GM21786 (cell line): Measurements from ENCODE around the gene DDIT4.
"Not testable (repeated sequence)": the region's sequence is repeated elsewhere in the genome, so short reads cannot be mapped to it uniquely, and the experiment has no call there.

ENCODE experiments used
- ATAC-seq: cut with Tn5 transposase; IDR thresholded peaks from one replicate; pipeline ENCODE4 v1.9.1; 2021; ENCODE audit not compliant: unreplicated experiment

DDIT4 gene

DNA sequence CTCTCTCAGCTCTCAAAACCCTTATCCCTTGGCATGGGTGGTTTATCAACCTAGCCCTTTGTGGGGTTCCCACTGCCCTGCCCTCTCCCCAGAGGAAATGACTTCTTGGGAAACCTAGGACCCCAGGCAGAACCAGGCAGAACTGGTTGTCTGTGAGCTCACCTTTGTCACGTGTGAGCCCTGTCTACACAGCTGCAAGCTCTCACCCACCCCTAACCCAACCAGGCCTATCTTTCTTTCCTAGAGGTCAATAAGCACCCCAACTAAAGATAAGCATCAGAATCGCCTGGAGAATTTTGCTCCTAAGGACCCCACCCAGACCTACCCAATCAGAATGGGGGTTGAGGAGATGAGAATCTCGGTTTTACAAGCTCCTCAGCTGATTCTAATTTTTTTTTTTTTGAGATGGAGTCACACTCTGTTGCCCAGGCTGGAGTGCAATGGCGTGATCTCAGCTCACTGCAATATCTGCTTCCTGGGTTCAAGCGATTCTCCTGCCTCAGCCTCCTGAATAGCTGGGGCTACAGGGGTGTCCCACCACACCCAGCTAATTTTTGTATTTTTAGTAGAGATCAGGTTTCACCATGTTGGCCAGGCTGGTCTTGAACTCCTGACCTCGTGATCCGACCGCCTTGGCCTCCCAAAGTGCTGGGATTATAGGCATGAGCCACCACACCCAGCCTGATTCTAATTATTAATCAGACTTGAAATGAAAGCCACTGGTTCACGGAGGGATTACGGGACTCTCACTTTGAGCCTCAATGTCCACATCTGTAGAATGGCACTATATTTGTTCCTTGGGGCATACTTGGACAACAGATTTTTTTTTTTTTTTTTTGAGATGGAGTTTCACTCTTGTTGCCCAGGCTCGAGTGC lies 7.5 kb upstream of the DDIT4 start:
- no peak for ATAC-seq

DNA sequence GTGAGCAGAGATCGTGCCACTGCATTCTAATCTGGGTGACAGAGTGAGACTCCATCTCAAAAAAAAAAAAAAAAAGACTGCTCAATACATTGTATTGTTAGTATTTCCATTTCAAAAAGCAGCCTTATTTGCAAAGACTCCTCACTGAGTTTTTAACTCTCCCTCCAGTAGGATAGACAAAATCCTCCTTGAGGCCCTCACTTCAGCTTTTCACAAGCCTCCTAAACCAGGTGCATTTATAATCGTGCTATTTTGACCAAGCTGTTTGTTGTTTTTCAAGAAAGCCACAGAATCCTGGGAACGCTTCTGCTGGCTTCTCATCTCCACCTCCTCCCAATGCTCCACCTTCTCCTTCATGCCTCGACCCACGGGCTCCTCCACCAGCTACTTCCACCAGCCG lies 6.3 kb upstream of the DDIT4 start:
- no peak for ATAC-seq

DNA sequence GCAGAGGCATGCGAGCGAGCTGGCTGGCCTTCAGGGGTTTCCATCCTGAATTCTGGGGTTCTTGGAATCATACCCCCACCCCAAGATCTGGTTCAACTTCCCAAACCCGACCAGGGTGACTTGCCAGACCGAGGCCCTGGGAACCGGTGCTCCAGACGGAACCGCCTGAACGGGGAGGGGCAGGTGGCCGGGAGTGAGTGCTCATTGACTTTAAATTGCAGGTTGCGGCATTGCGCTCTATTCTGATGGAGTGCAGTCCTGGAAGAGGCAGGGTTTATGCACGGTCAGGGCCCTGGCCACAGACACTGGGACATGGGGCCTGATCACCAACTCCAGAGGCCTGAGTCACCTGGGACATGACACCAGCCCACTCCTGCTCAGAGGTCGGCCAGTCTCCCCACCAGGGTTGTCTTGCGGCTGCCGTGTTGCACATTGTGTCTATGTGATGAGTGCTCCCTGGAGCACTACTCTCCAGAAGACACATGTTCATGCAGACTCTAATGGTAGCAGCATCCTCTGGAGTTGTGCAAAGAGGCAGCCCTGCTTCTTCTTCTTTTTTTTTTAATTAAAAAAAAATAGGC lies 5.8 kb upstream of the DDIT4 start:
- ATAC-seq = no peak

DNA sequence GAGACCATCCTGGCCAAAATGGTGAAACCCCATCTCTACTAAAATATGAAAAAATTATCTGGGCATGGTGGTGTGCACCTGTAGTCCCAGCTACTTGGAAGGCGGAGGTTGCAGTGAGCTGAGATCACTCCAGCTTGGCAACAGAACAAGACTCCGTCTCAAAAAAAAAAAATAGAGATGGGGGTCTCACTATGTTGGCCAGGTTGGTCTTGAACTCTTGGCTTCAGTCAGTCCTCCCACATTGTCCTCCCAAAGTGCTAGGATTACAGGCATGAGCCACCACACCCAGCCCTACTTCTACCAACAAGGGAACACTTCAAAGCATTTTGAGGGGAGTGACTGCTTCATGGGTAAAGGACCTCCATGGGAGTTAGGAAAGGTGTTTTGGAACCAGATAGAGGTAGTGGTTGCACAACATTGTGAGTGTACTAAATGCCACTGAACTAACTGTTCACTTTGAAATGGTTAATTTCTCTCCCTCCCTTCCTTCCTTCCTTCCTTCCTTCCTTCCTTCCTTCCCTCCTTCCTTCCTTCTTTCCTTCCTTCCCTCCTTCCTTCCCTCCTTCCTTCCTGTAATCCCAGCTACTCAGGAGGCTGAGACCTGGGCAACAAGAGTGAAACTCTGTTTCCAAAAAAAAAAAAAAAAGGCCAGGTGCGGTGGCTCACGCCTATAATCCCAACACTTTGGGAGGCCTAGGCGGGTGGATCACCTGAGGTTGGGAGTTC lies 5.1 kb upstream of the DDIT4 start:
- not testable (repeated sequence) for ATAC-seq

DNA sequence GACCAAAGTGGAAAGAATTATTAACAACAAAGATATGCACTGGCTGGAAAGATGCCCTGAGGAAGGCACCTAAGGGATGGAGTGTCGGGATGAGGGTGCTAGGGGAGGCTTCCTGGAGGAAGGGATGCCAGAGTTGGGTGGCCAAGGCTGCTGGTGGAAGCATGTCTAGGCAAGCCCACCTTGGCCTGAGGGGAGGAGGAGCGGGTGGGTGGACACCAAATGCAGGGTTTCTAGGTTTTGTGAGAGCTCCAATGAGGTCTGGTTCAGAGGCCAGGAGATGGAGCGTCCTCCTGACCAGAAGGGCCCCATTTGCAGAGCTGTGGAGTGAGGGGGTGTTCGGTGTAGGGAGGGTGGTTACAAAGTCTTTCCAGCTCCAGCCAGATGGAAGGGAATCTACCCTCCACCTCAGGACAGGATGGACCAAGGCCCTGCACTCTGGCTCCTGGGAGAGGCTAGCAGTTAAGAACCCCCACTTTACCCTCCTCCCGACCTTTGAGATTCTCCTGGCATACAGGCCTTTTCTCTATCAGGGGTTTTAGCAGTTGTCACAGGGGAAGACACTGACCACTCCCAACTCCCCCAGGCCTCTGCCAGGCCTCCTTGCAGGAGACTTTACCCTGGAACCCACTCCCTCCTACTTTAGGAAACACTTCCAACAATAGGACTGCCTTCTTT lies 3.0 kb upstream of the DDIT4 start:
- ATAC-seq = no peak

DNA sequence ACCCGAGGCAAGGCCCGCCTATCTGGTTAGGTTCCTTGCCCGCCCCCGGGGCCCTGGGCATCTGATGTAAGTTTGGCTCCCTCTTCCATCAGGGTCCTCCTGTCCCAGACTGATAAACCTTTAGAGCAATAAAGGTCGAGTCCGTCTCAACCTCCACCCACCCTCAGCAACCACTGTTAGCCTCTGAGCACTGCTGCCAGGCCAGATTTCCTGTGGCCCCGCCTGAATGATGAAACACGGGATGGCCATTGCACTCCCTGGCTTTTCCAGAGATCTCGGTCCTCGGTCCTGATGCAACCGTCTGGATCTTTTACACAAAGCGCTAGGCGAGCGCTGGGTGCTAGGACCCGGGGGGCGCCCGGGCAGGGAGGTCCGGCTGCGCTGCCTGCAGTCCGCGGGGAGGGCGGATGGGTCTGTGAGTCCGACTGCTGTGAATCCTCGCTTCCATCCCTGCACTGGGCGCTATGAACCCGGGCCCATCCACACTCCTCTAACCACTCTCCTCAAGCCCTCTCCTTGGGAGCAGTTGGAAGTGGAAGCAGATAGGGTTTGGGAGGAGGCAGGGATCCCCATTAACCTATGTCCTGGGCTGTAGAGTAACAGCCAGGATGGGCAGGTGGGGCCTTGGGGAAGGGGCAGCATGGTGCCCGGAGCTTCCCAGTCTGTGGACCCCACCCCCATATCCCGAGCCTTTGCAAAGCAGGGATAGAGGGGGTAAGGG lies 875 bp upstream of the DDIT4 start:
- ATAC-seq = peak; percentile 21

DNA sequence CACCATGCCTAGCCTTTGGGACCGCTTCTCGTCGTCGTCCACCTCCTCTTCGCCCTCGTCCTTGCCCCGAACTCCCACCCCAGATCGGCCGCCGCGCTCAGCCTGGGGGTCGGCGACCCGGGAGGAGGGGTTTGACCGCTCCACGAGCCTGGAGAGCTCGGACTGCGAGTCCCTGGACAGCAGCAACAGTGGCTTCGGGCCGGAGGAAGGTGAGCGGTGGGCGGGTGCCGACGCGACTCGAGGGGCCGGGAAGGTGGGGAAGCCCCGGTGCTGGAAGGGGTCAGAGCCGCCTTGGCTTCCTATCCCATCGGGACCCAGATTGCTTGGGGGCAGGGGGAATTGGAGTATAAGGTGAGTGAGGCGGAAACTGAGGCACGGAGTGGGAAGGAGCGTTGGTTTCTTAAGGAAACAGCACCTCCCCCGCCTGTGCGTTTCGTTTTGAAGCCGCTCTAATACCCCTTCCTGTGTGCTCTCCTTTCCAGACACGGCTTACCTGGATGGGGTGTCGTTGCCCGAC lies 547 bp downstream of the DDIT4 start:
- no peak for ATAC-seq

DNA sequence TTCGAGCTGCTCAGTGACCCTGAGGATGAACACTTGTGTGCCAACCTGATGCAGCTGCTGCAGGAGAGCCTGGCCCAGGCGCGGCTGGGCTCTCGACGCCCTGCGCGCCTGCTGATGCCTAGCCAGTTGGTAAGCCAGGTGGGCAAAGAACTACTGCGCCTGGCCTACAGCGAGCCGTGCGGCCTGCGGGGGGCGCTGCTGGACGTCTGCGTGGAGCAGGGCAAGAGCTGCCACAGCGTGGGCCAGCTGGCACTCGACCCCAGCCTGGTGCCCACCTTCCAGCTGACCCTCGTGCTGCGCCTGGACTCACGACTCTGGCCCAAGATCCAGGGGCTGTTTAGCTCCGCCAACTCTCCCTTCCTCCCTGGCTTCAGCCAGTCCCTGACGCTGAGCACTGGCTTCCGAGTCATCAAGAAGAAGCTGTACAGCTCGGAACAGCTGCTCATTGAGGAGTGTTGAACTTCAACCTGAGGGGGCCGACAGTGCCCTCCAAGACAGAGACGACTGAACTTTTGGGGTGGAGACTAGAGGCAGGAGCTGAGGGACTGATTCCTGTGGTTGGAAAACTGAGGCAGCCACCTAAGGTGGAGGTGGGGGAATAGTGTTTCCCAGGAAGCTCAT lies 1.1 kb downstream of the DDIT4 start:
- no peak for ATAC-seq

DNA sequence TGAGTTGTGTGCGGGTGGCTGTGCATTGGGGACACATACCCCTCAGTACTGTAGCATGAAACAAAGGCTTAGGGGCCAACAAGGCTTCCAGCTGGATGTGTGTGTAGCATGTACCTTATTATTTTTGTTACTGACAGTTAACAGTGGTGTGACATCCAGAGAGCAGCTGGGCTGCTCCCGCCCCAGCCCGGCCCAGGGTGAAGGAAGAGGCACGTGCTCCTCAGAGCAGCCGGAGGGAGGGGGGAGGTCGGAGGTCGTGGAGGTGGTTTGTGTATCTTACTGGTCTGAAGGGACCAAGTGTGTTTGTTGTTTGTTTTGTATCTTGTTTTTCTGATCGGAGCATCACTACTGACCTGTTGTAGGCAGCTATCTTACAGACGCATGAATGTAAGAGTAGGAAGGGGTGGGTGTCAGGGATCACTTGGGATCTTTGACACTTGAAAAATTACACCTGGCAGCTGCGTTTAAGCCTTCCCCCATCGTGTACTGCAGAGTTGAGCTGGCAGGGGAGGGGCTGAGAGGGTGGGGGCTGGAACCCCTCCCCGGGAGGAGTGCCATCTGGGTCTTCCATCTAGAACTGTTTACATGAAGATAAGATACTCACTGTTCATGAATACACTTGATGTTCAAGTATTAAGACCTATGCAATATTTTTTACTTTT lies 1.8 kb downstream of the DDIT4 start:
- no peak for ATAC-seq

DNA sequence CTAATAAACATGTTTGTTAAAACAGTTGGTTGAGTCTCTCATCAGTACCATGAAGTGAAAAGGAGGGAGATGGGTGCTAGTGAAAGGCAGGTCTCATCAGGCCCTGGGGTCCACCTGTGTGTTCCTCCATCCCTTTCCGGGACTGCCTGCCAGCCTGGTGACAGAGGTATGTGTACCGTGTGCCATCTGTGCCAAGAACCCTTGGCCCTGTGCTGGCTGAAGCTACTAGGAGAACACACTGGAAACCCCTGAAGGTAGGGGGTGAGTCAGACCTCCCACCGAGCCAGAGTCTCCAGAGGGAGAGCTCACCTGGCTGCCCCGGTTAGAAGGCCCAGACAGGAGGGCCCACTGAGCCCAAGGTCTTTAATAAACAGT lies 2.3 kb downstream of the DDIT4 start:
- no peak for ATAC-seq

DNA sequence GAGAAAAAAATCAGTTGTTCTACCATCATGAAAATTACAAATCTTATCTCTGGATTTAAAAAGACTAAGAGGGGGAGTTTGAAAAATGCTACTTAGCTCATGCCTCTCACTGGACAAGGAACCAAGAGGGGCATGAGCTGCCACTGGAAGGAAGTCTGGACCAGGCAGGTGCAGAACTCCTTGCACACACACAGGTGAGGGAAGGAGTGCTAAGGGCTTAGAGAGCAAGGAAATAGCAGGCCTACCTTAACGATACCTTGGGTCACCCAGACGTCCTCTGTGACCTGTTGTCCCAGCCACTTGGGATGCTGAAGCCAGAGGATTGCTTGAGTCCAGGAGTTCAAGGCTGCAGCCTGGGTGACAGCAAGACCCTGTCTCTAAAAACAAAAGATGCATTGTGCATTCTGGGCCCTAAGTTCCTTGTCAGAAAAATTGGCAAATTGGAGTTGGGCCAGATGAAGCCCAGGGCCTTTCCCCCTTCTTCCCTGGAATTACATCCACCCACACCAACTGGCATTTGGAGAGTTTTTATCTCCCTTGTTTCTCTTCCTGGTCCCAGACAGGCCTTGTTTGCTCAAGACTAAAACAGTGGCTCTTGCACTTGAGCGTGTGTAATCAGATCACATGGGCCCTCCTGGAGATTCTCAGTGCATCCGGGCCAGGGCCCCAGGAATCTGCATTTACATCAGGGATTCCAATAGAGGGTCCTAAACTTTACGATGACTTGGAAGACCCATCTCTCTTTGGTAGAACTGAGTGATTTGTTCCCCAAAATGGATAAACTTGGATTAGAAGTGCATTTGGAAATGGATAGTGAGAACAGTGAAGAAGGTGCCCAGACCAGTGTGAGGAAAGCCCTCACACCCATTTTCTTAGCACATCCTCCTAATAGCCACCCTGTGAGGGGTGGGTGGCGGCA lies 3.0 kb downstream of the DDIT4 start:
- ATAC-seq = no peak

DNA sequence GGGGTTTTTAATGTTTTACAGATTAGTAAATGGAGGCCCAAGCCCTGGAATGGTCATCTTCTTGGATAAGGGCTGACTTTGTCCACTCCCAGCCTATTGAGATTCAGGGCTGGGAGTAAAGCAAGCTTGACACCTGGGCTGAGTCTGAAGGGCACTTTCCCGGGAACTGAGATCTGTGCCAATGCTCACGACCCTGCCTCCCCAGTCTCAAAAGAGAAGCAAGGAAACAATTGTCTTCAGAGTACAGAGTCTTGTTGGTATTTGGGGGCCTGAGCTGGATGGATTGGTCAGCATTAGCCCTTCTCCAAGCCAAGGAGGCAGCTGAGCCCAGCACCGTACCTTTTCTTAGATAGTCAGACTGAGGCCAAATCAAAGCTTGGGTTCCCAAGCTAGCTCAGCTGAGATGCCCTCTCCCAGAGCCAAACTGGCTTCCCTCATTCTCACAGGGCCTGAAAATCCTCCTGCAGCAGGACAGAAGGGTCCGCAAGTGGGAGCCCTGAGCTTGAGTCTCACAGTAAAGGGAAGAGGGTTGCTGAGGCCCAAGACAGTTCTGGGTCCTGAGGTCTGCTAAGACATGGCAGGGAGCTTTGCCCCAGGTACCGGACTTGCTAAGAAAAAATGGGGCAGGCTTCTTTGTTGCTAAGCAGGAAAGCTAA lies 3.7 kb downstream of the DDIT4 start:
- no peak for ATAC-seq

DNA sequence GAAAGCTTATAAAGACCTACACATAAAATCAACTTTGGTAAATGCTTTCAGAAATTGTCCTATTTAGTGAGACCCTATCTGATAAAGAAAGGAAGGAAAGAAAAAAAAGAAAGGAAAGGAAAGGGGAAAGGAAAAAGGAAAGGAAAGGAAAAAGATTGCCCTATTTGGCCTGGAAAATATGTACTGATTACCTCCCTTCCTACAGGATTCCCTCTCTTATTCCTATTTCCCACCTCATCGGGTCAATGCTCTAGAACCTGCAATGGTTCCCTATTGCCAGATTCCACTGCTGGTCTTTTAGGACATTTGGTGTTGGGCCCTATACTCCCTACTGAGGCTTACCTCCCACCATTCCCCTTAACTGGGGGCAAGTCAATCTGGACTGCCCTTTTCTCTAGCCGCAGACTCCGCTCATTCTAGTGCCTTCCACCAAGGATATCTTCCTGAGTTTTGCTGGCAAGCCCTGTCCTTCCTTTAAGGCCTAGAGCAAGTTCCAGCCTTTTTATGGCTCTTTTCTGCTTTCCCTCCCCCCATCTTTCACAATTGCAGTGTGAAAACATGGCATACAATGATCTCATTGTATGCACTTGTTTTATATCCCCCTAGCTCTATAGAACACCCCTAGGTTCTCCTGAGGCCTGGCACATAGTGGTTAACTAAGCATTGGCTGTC lies 4.4 kb downstream of the DDIT4 start:
- ATAC-seq = no peak

DNA sequence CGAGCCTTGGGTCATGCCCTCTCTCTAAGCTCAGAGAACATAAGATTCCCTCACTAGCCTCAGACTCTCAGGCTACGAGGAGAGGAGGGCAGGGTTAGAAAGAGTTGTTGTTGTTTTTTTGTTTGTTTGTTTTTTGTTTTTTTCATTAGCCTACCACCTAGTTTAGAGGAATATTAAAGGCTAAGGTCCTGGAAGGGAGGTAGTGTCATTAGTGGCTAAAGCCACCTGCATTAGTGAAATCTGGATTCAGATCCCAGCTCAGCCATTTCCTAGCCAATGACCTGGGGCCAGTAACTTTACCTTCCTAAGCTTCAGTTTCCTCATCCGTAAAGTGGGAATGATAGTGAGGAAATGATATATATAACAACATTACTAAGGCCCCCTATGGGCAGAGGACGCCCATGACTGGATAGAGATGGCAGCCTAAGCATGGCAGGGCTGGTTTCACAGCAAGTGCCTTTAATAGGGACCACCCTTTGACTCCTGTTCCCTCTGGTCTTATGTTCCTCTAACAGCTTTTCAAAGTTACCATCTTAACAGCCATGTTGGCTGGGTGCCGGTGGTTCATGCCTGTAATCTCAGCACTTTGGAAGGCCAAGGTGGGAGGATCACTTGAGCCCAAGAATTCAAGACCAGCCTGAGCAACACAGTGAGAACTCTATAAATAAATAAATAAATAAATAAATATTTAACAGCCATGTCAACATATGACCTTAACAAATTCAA lies 5.1 kb downstream of the DDIT4 start:
- no peak for ATAC-seq

DNA sequence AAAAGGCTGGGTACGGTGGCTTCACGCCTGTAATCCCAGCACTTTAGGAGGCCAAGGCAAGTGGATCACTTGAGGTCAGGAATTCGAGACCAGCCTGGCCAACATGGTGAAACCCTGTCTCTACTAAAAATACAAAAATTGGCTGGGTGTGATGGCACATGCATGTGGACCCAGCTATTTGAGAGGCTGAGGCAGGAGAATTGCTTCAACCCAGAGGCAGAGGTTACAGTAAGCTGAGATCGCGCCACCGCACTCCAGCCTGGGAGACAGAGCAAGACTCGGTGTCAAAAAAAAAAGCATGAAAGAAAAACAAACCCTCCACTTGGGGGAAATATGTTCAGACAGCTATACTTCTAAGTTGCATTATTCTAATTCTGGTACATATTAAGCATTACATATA lies 5.9 kb downstream of the DDIT4 start:
- not testable (repeated sequence) for ATAC-seq

DNA sequence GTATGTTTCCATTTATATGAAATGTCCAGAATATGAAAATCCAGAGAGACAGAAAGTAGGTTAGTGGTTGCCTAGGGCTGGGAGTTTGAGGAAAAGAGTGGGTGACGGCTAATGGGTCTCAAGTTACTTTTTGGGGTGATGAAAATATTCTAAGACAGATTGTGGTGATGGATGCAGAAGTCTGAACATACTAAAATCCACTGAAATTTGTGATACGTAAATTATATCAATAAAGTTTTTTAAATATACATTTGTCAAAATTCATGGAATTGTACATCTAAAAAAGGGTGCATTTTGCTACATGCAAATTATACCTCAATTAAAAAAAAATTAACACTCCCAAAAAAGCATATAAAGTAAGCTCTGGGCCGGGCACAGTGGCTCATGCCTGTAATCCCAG lies 9.4 kb downstream of the DDIT4 start:
- no peak for ATAC-seq

DNA sequence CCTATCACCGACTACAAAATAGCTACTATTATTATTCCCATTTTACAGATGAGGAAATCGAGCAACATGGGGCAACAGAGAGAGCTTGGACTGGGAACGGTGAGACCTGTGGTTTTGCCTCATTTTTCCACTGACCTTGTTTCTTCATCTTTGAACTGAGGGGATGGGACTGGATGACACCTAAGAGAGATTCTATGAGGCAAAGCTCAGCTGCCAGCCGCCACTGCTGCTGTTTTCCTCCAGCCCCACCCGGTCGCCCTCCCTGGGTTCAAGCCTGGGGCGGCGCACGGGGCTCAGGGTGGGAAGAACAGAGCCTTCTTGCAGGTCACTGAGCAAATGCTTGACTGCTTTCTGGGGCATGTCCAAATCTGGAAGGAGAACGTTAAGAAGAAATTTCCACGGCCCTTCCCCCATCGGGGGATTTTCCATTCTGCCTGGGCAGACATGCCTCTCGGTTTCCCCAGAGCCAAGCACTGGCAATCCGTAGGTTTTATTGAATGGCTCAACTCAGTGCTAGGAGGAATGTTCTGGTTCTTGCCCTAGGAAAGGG lies 12.3 kb downstream of the DDIT4 start:
- ATAC-seq = no peak
